COLO829 (cell line): Measurements from ENCODE around the gene ELL2.
A peak's percentile ranks its signal among the peaks of the same experiment; 100 is the strongest.

ENCODE experiments used
- DNase-seq: peaks from one replicate; pipeline ENCODE4 v3.0.0; 2012; ENCODE audit warnings: low spot score

ELL2 gene

GRCh38 chr5:95961617-95962474, at the start of gene ELL2:
Gene ELL2, minus strand, starts transcription at chr5:95961851. Its CDS starts 130 bp downstream, at chr5:95961721.
- DNase-seq, result peak; percentile 79

- DNase-seq, result no peak
These were observed 47.5 kb upstream of the ELL2 start for GRCh38 chr5:96008987-96009647.

- no peak for DNase-seq
These were observed 46.8 kb upstream of the ELL2 start for GRCh38 chr5:96008487-96008886.

GRCh38 chr5:96007051-96007450, 45.4 kb upstream of the ELL2 start:
- no peak for DNase-seq

- DNase-seq, result no peak
These were observed 44.6 kb upstream of the ELL2 start for GRCh38 chr5:96006291-96006690.

- DNase-seq, result no peak
These were observed 43.1 kb upstream of the ELL2 start for GRCh38 chr5:96004754-96005153.

- DNase-seq, result no peak
These were observed 42.4 kb upstream of the ELL2 start for GRCh38 chr5:96004087-96004486.

GRCh38 chr5:96001262-96001661, 39.6 kb upstream of the ELL2 start:
- DNase-seq, result no peak

GRCh38 chr5:96000308-96000707, 38.7 kb upstream of the ELL2 start:
- DNase-seq, result no peak

- DNase-seq, result no peak
These were observed 35.5 kb upstream of the ELL2 start for GRCh38 chr5:95996904-95997723.

- no peak for DNase-seq
These were observed 34.4 kb upstream of the ELL2 start for GRCh38 chr5:95995962-95996489.

- no peak for DNase-seq
These were observed 32.1 kb upstream of the ELL2 start for GRCh38 chr5:95993776-95994175.

- no peak for DNase-seq
These were observed 31.6 kb upstream of the ELL2 start for GRCh38 chr5:95993266-95993665.

GRCh38 chr5:95989283-95990048, 27.8 kb upstream of the ELL2 start:
- DNase-seq, result no peak

GRCh38 chr5:95988877-95989276, 27.2 kb upstream of the ELL2 start:
- no peak for DNase-seq

GRCh38 chr5:95988094-95988493, 26.4 kb upstream of the ELL2 start:
- no peak for DNase-seq

- DNase-seq, result no peak
These were observed 25.4 kb upstream of the ELL2 start for GRCh38 chr5:95986937-95987520.

- DNase-seq, result no peak
These were observed 24.4 kb upstream of the ELL2 start for GRCh38 chr5:95986001-95986400.

- DNase-seq, result no peak
These were observed 23.6 kb upstream of the ELL2 start for GRCh38 chr5:95985249-95985648.

- no peak for DNase-seq
These were observed 22.8 kb upstream of the ELL2 start for GRCh38 chr5:95984287-95984938.

GRCh38 chr5:95983509-95983908, 21.9 kb upstream of the ELL2 start:
- no peak for DNase-seq
